ENCODE data around the gene CRYGD.
"Not testable (repeated sequence)": the region's sequence is repeated elsewhere in the genome, so short reads cannot be mapped to it uniquely, and the experiment has no call there.

The CRYGD gene

GRCh38 chr2:208129744-208130711 is 5.7 kb upstream of the CRYGD start, which contains the start of gene CRYGC:
Gene CRYGC, minus strand, starts transcription at chr2:208129828. Its CDS starts 36 bp downstream, at chr2:208129792.
- no peak for DNase-seq (ENCODE audit: low read depth)

GRCh38 chr2:208128136-208128535 is 3.8 kb upstream of the CRYGD start:
- no peak overlapping the region for H3K4me3 ChIP-seq (ENCODE audit: control insufficient read depth, low read depth, low read length)
- no peak for TF ChIP-seq CTCF (conservative IDR thresholded peaks at IDR 0.05; ENCODE audit: control insufficient read depth, insufficient read depth, low read depth, low read length)
- DNase-seq (ENCODE audit: low read depth): no peak

More at GRCh38 chr2:208129744-208130711, 5.7 kb upstream of the CRYGD start, which contains the start of gene CRYGC:
- no peak for TF ChIP-seq CTCF (conservative IDR thresholded peaks at IDR 0.05; ENCODE audit: control insufficient read depth, insufficient read depth, low read depth, low read length)
- no peak within 1 kb of the TSS for H3K4me3 ChIP-seq (ENCODE audit: control insufficient read depth, low read depth, low read length)

- DNase-seq (ENCODE audit: low read depth): no peak
Measured at GRCh38 chr2:208127090-208127489, 2.8 kb upstream of the CRYGD start.

GRCh38 chr2:208125251-208125650 is 927 bp upstream of the CRYGD start:
- no peak overlapping the region for H3K4me3 ChIP-seq (ENCODE audit: control insufficient read depth, low read depth, low read length)
- no peak for TF ChIP-seq CTCF (conservative IDR thresholded peaks at IDR 0.05; ENCODE audit: control insufficient read depth, insufficient read depth, low read depth, low read length)
- no peak for DNase-seq (ENCODE audit: low read depth)

More at GRCh38 chr2:208127090-208127489, 2.8 kb upstream of the CRYGD start:
- TF ChIP-seq CTCF (conservative IDR thresholded peaks at IDR 0.05; ENCODE audit: control insufficient read depth, insufficient read depth, low read depth, low read length): no peak
- H3K4me3 ChIP-seq (ENCODE audit: control insufficient read depth, low read depth, low read length): no peak overlapping the region

- H3K4me3 ChIP-seq (ENCODE audit: control insufficient read depth, low read depth, low read length): no peak overlapping the region
- DNase-seq (ENCODE audit: low read depth): no peak
- no peak for TF ChIP-seq CTCF (conservative IDR thresholded peaks at IDR 0.05; ENCODE audit: control insufficient read depth, insufficient read depth, low read depth, low read length)
Measured at GRCh38 chr2:208122248-208122647, 2.1 kb downstream of the CRYGD start.

GRCh38 chr2:208118918-208119317 is 5.4 kb downstream of the CRYGD start:
- H3K4me3 ChIP-seq (ENCODE audit: control insufficient read depth, low read depth, low read length): no peak overlapping the region
- no peak for DNase-seq (ENCODE audit: low read depth)
- TF ChIP-seq CTCF (conservative IDR thresholded peaks at IDR 0.05; ENCODE audit: control insufficient read depth, insufficient read depth, low read depth, low read length): no peak

- DNase-seq (ENCODE audit: low read depth): not testable (repeated sequence)
Measured at GRCh38 chr2:208117390-208117789, 6.9 kb downstream of the CRYGD start.

More at GRCh38 chr2:208117390-208117789, 6.9 kb downstream of the CRYGD start:
- H3K4me3 ChIP-seq (ENCODE audit: control insufficient read depth, low read depth, low read length): not testable (repeated sequence)
